Stimulated activated naive CD8-positive, alpha-beta T cell treated with anti-CD3 and anti-CD28 coated beads, Interleukin-15, Interleukin-2, amounts not matched to agents 100 U/mL and 50 U/mL, for 24 hours (primary cell): ENCODE measurements around the gene GSK3B.
"Not testable (repeated sequence)": the region's sequence is repeated elsewhere in the genome, so short reads cannot be mapped to it uniquely, and the experiment has no call there.

ENCODE experiments used
- ATAC-seq: fragments of 150-1000 bp; cut with Tn5 transposase; one replicate; pipeline ENCODE4 v1.10.0; 2021
- DNase-seq: peaks from one replicate; pipeline ENCODE4 v3.0.0; 2021

The GSK3B gene

GRCh38 chr3:120004008-120004498 is 90.2 kb downstream of the GSK3B start:
- peak; percentile 50 for DNase-seq

GRCh38 chr3:119998166-119998565 is 96.1 kb downstream of the GSK3B start:
- DNase-seq (no peak), ATAC-seq (no peak)

More at GRCh38 chr3:120004008-120004498, 90.2 kb downstream of the GSK3B start:
- not testable (repeated sequence) for ATAC-seq

GRCh38 chr3:119990888-119991287 is 103.4 kb downstream of the GSK3B start:
- DNase-seq (no peak), ATAC-seq (no peak)

GRCh38 chr3:119989981-119990655 is 104.1 kb downstream of the GSK3B start:
- ATAC-seq (no peak), DNase-seq (no peak)

GRCh38 chr3:119986812-119987211 is 107.4 kb downstream of the GSK3B start:
- ATAC-seq, DNase-seq: not testable (repeated sequence)

GRCh38 chr3:119981386-119981785 is 112.9 kb downstream of the GSK3B start:
- DNase-seq (no peak), ATAC-seq (no peak)

GRCh38 chr3:119978554-119979208 is 115.6 kb downstream of the GSK3B start:
- no peak for DNase-seq

GRCh38 chr3:119977353-119977752 is 116.9 kb downstream of the GSK3B start:
- DNase-seq (no peak), ATAC-seq (no peak)

More at GRCh38 chr3:119978554-119979208, 115.6 kb downstream of the GSK3B start:
- ATAC-seq, result no peak

- no peak for ATAC-seq
Observed at GRCh38 chr3:119976214-119976613, 118.0 kb downstream of the GSK3B start.

GRCh38 chr3:119974656-119975055 is 119.6 kb downstream of the GSK3B start:
- ATAC-seq (no peak), DNase-seq (no peak)

More at GRCh38 chr3:119976214-119976613, 118.0 kb downstream of the GSK3B start:
- no peak for DNase-seq

- DNase-seq (no peak), ATAC-seq (no peak)
Observed at GRCh38 chr3:119973018-119973646, 121.1 kb downstream of the GSK3B start.

GRCh38 chr3:119969759-119970158 is 124.5 kb downstream of the GSK3B start:
- ATAC-seq (no peak), DNase-seq (no peak)

- DNase-seq (no peak), ATAC-seq (no peak)
Observed at GRCh38 chr3:119967353-119968006, 126.8 kb downstream of the GSK3B start.

GRCh38 chr3:119965692-119966091 is 128.6 kb downstream of the GSK3B start:
- DNase-seq, result no peak
- no peak for ATAC-seq

GRCh38 chr3:119964294-119964693 is 130.0 kb downstream of the GSK3B start:
- DNase-seq, result no peak
- ATAC-seq, result no peak

GRCh38 chr3:119955972-119956371 is 138.3 kb downstream of the GSK3B start:
- DNase-seq, result no peak
- ATAC-seq, result no peak

GRCh38 chr3:119950666-119951325 is 143.5 kb downstream of the GSK3B start:
- DNase-seq (no peak), ATAC-seq (no peak)

GRCh38 chr3:119945291-119945690 is 149.0 kb downstream of the GSK3B start:
- peak; percentile 40 for ATAC-seq
- DNase-seq, result no peak

- DNase-seq, result no peak
- no peak for ATAC-seq
Observed at GRCh38 chr3:119944091-119944490, 150.2 kb downstream of the GSK3B start.

GRCh38 chr3:119939077-119939476 is 155.2 kb downstream of the GSK3B start:
- DNase-seq (no peak), ATAC-seq (no peak)

GRCh38 chr3:119937229-119937628 is 157.0 kb downstream of the GSK3B start:
- peak; percentile 47 for DNase-seq
- peak; percentile 99 for ATAC-seq

- no peak for DNase-seq
- ATAC-seq, result no peak
Observed at GRCh38 chr3:119934249-119934648, 160.0 kb downstream of the GSK3B start.
